ENCODE data around the gene ATOX1. TPM values are rescaled to one million over a fixed set of nuclear protein-coding genes. Genes with fewer than 3 reads are reported as not detected.

The ATOX1 gene
- total and polyA plus RNA-seq, 2 of the 13 experiments (the other 11 are each of a cell fraction or from before 2014, with no cell fraction given): 62.4 to 124 TPM

DNA sequence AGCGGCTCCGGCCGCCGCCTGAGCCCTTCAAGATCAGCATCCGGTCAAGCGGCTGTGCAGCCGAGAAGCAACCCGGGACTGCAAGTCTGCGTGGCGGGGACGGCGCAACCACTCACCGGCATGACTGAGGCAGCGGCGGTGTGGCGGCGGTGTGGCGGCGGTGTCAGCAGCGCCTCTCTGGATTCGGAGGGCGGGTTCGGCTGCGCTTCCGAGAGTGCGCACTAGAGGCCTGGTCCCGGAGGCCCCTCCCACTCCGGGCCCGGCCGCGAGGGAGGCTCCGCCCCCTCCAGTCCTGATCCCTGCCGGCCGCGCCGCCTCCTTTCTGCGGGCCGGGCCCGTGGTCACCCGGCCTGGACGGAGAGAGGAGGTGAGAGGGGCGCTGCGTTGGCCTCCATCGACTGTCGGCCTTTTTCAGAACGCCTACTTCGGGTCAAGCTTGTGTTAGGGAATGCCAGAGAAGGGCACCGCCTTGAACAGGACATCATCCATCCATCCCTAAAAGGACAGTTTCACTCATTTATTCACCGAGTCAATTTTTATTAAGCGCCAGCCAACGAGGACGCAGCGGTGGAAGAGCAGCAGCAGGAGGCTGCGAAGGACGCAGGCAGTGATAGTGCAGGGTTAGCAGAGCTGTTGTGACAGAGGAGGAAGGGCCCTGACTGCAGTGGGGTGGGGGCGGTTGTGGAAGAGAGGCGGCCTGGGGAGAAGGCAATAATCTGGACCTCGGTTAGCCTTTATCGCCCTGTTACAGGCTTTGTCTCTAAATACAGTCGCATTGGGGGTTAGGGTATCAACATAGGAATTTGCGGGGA lies at the start of gene ATOX1 (continued):
- TF ChIP-seq ZNF510 (CRISPR knock-in tag; IDR thresholded peaks at IDR 0.05; ENCODE audit: low read depth) (peak; percentile 71; the same call in 1 of the 2 replicates), ZNF235 (CRISPR knock-in tag; IDR thresholded peaks at IDR 0.05; ENCODE audit: borderline replicate concordance) (0 out of 2 replicates have a peak, but pooled peaks have one; percentile 72), HOXA5 (CRISPR knock-in tag; IDR thresholded peaks at IDR 0.05) (0 out of 2 replicates have a peak, but pooled peaks have one; percentile 31), SCMH1 (CRISPR knock-in tag; IDR thresholded peaks at IDR 0.05; ENCODE audit: borderline replicate concordance) (no peak), BORCS8-MEF2B (CRISPR knock-in tag; IDR thresholded peaks at IDR 0.05) (no peak), PLRG1 (conservative IDR thresholded peaks at IDR 0.05) (no peak), MYC (CRISPR knock-in tag; IDR thresholded peaks at IDR 0.05; ENCODE audit: borderline replicate concordance) (peak; percentile 69; the same call in 1 of the 2 replicates), FOXA3 (CRISPR knock-in tag; IDR thresholded peaks at IDR 0.05) (0 out of 2 replicates have a peak, but pooled peaks have one; percentile 7), SALL2 (CRISPR knock-in tag; IDR thresholded peaks at IDR 0.05) (peak; percentile 73), ZNF598 (CRISPR knock-in tag; IDR thresholded peaks at IDR 0.05; ENCODE audit: borderline replicate concordance) (no peak), HDAC1 (CRISPR knock-in tag; IDR thresholded peaks at IDR 0.05) (peak; percentile 73), NFE2 (CRISPR knock-in tag; IDR thresholded peaks at IDR 0.05) (no peak), ZNF549 (CRISPR knock-in tag; IDR thresholded peaks at IDR 0.05) (no peak), GTF3A (CRISPR knock-in tag; conservative IDR thresholded peaks at IDR 0.05) (0 out of 2 replicates have a peak, but pooled peaks have one; percentile 41), ZFX (CRISPR knock-in tag; IDR thresholded peaks at IDR 0.05; ENCODE audit: low read depth) (peak; percentile 96)
- TF ChIP-seq, protein P1, sequence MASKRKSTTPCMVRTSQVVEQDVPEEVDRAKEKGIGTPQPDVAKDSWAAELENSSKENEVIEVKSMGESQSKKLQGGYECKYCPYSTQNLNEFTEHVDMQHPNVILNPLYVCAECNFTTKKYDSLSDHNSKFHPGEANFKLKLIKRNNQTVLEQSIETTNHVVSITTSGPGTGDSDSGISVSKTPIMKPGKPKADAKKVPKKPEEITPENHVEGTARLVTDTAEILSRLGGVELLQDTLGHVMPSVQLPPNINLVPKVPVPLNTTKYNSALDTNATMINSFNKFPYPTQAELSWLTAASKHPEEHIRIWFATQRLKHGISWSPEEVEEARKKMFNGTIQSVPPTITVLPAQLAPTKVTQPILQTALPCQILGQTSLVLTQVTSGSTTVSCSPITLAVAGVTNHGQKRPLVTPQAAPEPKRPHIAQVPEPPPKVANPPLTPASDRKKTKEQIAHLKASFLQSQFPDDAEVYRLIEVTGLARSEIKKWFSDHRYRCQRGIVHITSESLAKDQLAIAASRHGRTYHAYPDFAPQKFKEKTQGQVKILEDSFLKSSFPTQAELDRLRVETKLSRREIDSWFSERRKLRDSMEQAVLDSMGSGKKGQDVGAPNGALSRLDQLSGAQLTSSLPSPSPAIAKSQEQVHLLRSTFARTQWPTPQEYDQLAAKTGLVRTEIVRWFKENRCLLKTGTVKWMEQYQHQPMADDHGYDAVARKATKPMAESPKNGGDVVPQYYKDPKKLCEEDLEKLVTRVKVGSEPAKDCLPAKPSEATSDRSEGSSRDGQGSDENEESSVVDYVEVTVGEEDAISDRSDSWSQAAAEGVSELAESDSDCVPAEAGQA (IDR thresholded peaks at IDR 0.05; ENCODE audit: low read depth): no peak
- TF ChIP-seq, protein P1 (CRISPR knock-in tag; IDR thresholded peaks at IDR 0.05; ENCODE audit: borderline replicate concordance): 0 out of 2 replicates have a peak, but pooled peaks have one; percentile 40
- TF ChIP-seq, protein P2, sequence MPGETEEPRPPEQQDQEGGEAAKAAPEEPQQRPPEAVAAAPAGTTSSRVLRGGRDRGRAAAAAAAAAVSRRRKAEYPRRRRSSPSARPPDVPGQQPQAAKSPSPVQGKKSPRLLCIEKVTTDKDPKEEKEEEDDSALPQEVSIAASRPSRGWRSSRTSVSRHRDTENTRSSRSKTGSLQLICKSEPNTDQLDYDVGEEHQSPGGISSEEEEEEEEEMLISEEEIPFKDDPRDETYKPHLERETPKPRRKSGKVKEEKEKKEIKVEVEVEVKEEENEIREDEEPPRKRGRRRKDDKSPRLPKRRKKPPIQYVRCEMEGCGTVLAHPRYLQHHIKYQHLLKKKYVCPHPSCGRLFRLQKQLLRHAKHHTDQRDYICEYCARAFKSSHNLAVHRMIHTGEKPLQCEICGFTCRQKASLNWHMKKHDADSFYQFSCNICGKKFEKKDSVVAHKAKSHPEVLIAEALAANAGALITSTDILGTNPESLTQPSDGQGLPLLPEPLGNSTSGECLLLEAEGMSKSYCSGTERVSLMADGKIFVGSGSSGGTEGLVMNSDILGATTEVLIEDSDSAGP (CRISPR knock-in tag; IDR thresholded peaks at IDR 0.05; ENCODE audit: borderline replicate concordance): peak; percentile 72; the same call in 1 of the 2 replicates
- TF ChIP-seq, protein P3, sequence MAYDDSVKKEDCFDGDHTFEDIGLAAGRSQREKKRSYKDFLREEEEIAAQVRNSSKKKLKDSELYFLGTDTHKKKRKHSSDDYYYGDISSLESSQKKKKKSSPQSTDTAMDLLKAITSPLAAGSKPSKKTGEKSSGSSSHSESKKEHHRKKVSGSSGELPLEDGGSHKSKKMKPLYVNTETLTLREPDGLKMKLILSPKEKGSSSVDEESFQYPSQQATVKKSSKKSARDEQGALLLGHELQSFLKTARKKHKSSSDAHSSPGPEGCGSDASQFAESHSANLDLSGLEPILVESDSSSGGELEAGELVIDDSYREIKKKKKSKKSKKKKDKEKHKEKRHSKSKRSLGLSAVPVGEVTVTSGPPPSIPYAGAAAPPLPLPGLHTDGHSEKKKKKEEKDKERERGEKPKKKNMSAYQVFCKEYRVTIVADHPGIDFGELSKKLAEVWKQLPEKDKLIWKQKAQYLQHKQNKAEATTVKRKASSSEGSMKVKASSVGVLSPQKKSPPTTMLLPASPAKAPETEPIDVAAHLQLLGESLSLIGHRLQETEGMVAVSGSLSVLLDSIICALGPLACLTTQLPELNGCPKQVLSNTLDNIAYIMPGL (CRISPR knock-in tag; IDR thresholded peaks at IDR 0.05; ENCODE audit: borderline replicate concordance in 1 of 2, low read depth in 1 of 2): peak; percentile 25 to 75; a peak in 3 of 4 replicates

All from HepG2 (cell line).